Panc1 (cell line): Measurements from ENCODE around the gene BCL2. TPM values are rescaled to one million over a fixed set of nuclear protein-coding genes. Genes with fewer than 3 reads are reported as not detected.

Experiments used
- ATAC-seq: fragments of 200-7000 bp; cut with Tn5 transposase; 2 replicates; pipeline ENCODE4 v1.9.1; 2020; ENCODE audit warnings: mild to moderate bottlenecking, moderate library complexity
- BruUV-seq: library from RNA; stranded (reverse); fragments of 400-500 nt; replicated peaks from 2 replicates; lab custom pipeline; 2021; lab: Mats Ljungman, UMichigan
- CTCF ChIA-PET: fragments of 300-600 bp; sonication (Branson Sonifier 250); formaldehyde crosslinking; loops from one replicate; lab custom pipeline; 2022; ENCODE audit warnings: antibody characterized with exemption; lab: Charles Lee
- POLR2A ChIA-PET: fragments of 300-600 bp; sonication (Branson Sonifier 250); formaldehyde crosslinking; loops from one replicate; lab custom pipeline; 2022; ENCODE audit warnings: antibody characterized with exemption; lab: Charles Lee
- DNase-seq: peaks from one replicate; pipeline ENCODE4 v3.0.0-alpha.2; 2010; ENCODE audit warnings: low read depth, low spot score
- H3K27ac ChIP-seq: 2 replicates; pipeline ENCODE4 v1.5.1; 2011; ENCODE audit warnings: mild to moderate bottlenecking, low read length, inconsistent platforms
- H3K27me3 ChIP-seq: fragments of 200-500 bp; sonication (Bioruptor generic); 2 replicates; pipeline ENCODE4 v1.6.0; 2014; ENCODE audit warnings: low read length, inconsistent platforms; ENCODE audit not compliant: control insufficient read depth, insufficient read depth
- H3K36me3 ChIP-seq: fragments of 200-500 bp; sonication (Bioruptor generic); 2 replicates; pipeline ENCODE4 v1.5.1; 2014; ENCODE audit warnings: inconsistent platforms, mild to moderate bottlenecking, low read length, moderate library complexity; ENCODE audit not compliant: control insufficient read depth, insufficient read depth
- H3K4me1 ChIP-seq: 2 replicates; pipeline ENCODE4 v1.5.1; 2011; ENCODE audit warnings: inconsistent platforms, mild to moderate bottlenecking, low read length, moderate library complexity; ENCODE audit not compliant: control insufficient read depth, insufficient read depth
- H3K4me3 ChIP-seq, 2 experiments: 2 replicates each; pipeline ENCODE4 v1.5.1; 2011 to 2012; ENCODE audit warnings: low read depth in 2 of 2, low read length in 2 of 2, mild to moderate bottlenecking in 2 of 2, inconsistent platforms in 1 of 2, moderate library complexity in 1 of 2
- H3K9me3 ChIP-seq: fragments of 200-500 bp; sonication (Bioruptor generic); 2 replicates; pipeline ENCODE4 v1.5.1; 2014; ENCODE audit warnings: low read depth, mild to moderate bottlenecking, inconsistent platforms, low read length, moderate library complexity; ENCODE audit not compliant: control insufficient read depth, insufficient read depth
- POLR2AphosphoS5 ChIP-seq: IDR thresholded peaks from 2 replicates; pipeline ENCODE4 v1.6.1; 2012; ENCODE audit warnings: mild to moderate bottlenecking, low read depth, low read length, moderate library complexity
- SIN3A ChIP-seq: IDR thresholded peaks from 2 replicates; pipeline ENCODE4 v1.6.1; 2012; ENCODE audit warnings: low read depth, mild to moderate bottlenecking, low read length, moderate library complexity, borderline replicate concordance; ENCODE audit not compliant: insufficient read depth
- TCF7L2 ChIP-seq: IDR thresholded peaks from 2 replicates; pipeline ENCODE4 v1.6.1; 2011; ENCODE audit warnings: mild to moderate bottlenecking, low read depth, low read length, inconsistent platforms
- in situ Hi-C: cut with HindIII; loops from 2 replicates; pipeline ENCODE4 v1.10.0; 2016; ENCODE audit warnings: low sequenced_read_pairs, low pct_unique_long_range_greater_than_20kb
- intact Hi-C: fragments of 100-400 bp; cut with micrococcal nuclease; formaldehyde crosslinking; loops from one replicate; pipeline ENCODE4 v1.10.0; 2022; ENCODE audit not compliant: unreplicated experiment
- total RNA-seq: library from RNA; stranded (reverse); gene quantifications from one replicate; pipeline ENCODE4 v1.2.1, GENCODE V29; 2021; ENCODE audit not compliant: unreplicated experiment
- TF ChIP-seq, protein P1 (sequence below), 2 experiments: IDR thresholded peaks; 2 replicates each; pipeline ENCODE4 v1.6.1; 2011 to 2012; ENCODE audit warnings: low read depth in 2 of 2, control low read depth in 1 of 2, low read length in 1 of 2, mild to moderate bottlenecking in 1 of 2, moderate library complexity in 1 of 2; ENCODE audit not compliant: insufficient read depth in 1 of 2
- TF ChIP-seq, protein P2 (sequence below): fragments of 450-650 bp; IDR thresholded peaks from 2 replicates; pipeline ENCODE4 v1.5.1; 2017; ENCODE audit warnings: mild to moderate bottlenecking

BCL2 gene
- total RNA-seq, 1 experiment from 2014 or later, result 0.72 TPM

DNA sequence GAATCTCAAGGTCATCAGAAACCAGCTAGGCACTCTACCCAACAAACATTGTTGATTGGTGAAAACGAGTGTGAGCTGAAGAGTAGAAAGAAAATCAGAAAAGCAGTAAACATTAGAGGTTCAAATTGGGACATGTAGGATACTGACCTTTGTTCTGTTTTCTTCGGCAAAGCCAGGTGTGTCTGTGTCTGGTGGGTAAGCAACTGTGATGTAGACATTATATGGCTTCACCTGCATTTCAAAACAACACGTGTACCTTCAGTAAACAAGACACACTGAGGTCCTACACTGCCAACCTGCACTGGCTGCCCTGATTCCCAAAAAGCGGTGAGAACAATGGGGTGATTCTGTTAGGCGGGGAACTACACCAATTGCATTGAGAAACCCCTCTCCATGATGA is 24.7 kb upstream of the BCL2 start:
- in situ Hi-C loops (no loop called here), intact Hi-C loops (no loop called here)
- Histone ChIP-seq H3K9me3 (no peaks in the 10 kb centered on the region), H3K27ac (no peak overlapping the region), H3K27me3 (no peaks in the 10 kb centered on the region), H3K36me3 (no peaks in the 10 kb centered on the region; the same call in 1 of the 2 replicates), H3K4me1 (no peaks in the 10 kb centered on the region), H3K4me3 (no peak overlapping the region)
- CTCF ChIA-PET, result no interaction called here
- ATAC-seq, result no peak
- POLR2A ChIA-PET, result interaction anchor here (0.6 kb wide), 1 partner anchor 82 kb away, joined by 5 read pairs; no protein-coding TSS in a partner anchor
- BruUV-seq, result no TSS peak
- DNase-seq, result no peak
- TF ChIP-seq, protein P1, sequence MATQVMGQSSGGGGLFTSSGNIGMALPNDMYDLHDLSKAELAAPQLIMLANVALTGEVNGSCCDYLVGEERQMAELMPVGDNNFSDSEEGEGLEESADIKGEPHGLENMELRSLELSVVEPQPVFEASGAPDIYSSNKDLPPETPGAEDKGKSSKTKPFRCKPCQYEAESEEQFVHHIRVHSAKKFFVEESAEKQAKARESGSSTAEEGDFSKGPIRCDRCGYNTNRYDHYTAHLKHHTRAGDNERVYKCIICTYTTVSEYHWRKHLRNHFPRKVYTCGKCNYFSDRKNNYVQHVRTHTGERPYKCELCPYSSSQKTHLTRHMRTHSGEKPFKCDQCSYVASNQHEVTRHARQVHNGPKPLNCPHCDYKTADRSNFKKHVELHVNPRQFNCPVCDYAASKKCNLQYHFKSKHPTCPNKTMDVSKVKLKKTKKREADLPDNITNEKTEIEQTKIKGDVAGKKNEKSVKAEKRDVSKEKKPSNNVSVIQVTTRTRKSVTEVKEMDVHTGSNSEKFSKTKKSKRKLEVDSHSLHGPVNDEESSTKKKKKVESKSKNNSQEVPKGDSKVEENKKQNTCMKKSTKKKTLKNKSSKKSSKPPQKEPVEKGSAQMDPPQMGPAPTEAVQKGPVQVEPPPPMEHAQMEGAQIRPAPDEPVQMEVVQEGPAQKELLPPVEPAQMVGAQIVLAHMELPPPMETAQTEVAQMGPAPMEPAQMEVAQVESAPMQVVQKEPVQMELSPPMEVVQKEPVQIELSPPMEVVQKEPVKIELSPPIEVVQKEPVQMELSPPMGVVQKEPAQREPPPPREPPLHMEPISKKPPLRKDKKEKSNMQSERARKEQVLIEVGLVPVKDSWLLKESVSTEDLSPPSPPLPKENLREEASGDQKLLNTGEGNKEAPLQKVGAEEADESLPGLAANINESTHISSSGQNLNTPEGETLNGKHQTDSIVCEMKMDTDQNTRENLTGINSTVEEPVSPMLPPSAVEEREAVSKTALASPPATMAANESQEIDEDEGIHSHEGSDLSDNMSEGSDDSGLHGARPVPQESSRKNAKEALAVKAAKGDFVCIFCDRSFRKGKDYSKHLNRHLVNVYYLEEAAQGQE (IDR thresholded peaks at IDR 0.05; ENCODE audit: insufficient read depth in 1 of 2, low read depth in 2 of 2, low read length in 1 of 2), result no peak
- TF ChIP-seq POLR2AphosphoS5, result no peak
- TF ChIP-seq, protein P2, sequence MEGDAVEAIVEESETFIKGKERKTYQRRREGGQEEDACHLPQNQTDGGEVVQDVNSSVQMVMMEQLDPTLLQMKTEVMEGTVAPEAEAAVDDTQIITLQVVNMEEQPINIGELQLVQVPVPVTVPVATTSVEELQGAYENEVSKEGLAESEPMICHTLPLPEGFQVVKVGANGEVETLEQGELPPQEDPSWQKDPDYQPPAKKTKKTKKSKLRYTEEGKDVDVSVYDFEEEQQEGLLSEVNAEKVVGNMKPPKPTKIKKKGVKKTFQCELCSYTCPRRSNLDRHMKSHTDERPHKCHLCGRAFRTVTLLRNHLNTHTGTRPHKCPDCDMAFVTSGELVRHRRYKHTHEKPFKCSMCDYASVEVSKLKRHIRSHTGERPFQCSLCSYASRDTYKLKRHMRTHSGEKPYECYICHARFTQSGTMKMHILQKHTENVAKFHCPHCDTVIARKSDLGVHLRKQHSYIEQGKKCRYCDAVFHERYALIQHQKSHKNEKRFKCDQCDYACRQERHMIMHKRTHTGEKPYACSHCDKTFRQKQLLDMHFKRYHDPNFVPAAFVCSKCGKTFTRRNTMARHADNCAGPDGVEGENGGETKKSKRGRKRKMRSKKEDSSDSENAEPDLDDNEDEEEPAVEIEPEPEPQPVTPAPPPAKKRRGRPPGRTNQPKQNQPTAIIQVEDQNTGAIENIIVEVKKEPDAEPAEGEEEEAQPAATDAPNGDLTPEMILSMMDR, result no peak
- no peak for TF ChIP-seq TCF7L2
- TF ChIP-seq SIN3A, result no peak

- no TSS peak for BruUV-seq
- in situ Hi-C loops, result no loop called here
- ATAC-seq, result peak; percentile 86
These were observed 22.6 kb upstream of the BCL2 start for GRCh38 chr18:63342206-63342605.

More at GRCh38 chr18:63342206-63342605, 22.6 kb upstream of the BCL2 start:
- H3K9me3 ChIP-seq, result no peaks in the 10 kb centered on the region
- no peaks in the 10 kb centered on the region for H3K27me3 ChIP-seq
- POLR2A ChIA-PET, result no interaction called here
- intact Hi-C loops, result loop anchor here (1.0 kb wide), 1 partner anchor 97 kb away; no protein-coding TSS in a partner anchor
- no peak for TF ChIP-seq POLR2AphosphoS5
- TF ChIP-seq, protein P1 (IDR thresholded peaks at IDR 0.05; ENCODE audit: insufficient read depth in 1 of 2, low read depth in 2 of 2, low read length in 1 of 2), result no peak
- TF ChIP-seq, protein P2, result peak; percentile 65
- H3K4me3 ChIP-seq, result no peak overlapping the region
- H3K4me1 ChIP-seq, result no peaks in the 10 kb centered on the region
- no peaks in the 10 kb centered on the region; the same call in 1 of the 2 replicates for H3K36me3 ChIP-seq
- no peak overlapping the region for H3K27ac ChIP-seq
- no peak for DNase-seq
- CTCF ChIA-PET, result interaction anchor here (0.6 to 1.2 kb wide), 2 partner anchors 98 to 156 kb away, joined by 4 to 7 read pairs; no protein-coding TSS in a partner anchor
